Stimulated activated CD4-positive, alpha-beta T cell treated with anti-CD3 and anti-CD28 coated beads, Interleukin-2, amount 100 ng/mL, for 24 hours (primary cell): Measurements from ENCODE around the gene LRRC4C.
"Not testable (repeated sequence)": the region's sequence is repeated elsewhere in the genome, so short reads cannot be mapped to it uniquely, and the experiment has no call there.

Experiments
- DNase-seq, 2 donors: peaks; one replicate each; pipeline ENCODE4 v3.0.0-alpha.2; 2020

The LRRC4C gene

DNA sequence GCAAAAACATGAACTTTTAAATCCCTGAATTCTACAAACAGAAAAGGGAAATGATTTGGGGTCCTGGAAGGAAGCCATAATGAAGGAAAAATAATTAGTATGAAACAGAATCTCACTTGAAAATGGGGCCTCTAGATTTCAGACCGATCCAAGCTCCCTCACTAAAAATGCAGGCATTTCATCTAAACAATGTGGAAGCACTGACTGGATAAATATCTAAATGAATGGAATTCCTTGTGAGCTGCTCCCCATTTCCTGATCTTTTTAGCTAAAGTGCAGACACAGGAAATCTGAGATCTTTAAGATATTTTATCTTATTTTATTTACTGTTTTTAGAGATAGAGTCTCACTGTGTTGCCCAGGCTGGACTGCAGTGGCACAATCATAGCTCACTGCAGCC lies 1255.8 kb downstream of the LRRC4C start:
- no peak for DNase-seq

DNA sequence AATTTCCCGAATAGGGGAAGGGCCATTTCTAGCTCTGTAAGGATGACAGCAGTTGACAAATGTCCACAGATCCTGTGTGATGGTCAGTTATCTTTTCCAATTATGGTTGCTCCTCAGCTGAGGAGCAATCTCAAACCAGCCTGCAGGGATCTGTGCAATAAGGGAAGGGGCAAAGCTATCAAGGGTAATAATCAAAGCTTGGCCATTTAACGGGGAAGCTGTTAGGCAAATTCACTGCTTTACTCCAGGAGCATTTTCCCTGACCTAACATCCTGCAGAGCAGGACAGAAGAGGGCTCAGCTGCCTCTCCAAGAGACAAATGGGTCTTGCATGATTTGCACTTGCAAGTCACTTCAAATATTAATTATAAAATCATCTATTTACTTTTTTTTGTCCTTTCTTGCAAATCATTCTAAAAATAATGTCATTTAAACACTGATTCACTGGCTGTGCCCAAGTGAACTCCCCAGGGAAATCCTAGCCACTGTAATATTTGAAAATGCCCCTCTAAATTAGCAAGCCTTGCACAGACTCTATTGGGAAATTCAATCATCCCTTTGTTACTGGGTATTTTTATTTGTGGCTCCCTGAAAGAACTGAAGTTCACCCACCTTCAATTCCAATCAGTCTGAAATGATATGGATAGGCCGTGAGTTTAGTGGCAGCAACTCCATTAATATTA lies 1256.7 kb downstream of the LRRC4C start:
- no peak for DNase-seq

DNA sequence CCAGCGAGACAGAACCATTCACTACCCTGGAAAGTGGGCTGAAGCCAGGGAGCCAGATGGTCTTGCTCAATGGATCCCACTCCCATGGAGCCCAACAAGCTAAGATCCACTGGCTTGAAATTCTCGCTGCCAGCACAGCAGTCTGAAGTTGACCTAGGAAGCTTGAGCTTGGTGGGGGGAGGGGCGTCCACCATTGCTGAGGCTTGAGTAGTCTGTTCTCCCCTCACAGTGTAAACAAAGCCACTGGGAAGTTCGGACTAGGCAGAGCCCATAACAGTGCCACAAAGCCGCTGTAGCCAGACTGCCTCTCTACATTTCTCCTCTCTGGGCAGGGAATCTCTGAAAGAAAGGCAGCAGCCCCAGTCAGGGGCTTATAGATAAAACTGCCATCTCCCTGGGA lies 1266.9 kb downstream of the LRRC4C start:
- not testable (repeated sequence) for DNase-seq

DNA sequence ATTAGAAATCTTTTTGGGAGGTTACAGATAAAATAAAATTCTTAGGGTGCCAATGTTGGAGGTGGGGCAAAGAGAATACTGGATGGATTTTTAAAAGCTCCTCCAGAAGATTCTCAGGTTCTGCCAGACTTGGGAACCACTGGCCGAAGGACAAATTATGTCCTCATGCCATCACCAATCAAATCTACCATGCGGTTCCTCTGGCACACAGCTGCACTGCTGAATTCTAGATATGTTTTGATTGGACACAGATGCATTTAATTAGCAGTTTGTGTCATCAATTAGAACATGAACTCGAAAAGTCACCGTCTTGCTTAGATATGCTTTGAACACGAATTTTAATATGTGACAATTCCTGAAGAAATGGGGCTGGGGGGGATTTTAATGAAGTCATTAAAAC lies 1269.2 kb downstream of the LRRC4C start:
- DNase-seq: no peak

DNA sequence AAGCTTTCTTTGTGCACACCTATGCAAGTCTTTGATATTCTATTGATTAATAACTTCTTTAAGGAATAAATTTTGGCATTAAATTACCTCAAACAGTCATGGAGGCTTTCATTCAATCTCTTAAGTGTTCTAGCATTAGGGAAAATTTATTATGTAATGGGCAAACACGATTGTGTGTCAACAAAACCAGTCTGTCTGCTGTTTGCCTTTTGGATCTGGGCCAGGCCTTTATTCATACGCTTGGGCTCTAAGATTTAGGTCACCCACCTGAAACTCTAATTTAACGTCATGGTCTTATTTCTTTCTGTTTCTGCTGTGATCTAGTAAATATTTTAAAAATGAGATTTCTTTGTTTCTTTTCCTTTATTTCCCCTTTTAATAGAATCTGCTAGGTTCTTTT lies 1270.6 kb downstream of the LRRC4C start:
- no peak for DNase-seq

DNA sequence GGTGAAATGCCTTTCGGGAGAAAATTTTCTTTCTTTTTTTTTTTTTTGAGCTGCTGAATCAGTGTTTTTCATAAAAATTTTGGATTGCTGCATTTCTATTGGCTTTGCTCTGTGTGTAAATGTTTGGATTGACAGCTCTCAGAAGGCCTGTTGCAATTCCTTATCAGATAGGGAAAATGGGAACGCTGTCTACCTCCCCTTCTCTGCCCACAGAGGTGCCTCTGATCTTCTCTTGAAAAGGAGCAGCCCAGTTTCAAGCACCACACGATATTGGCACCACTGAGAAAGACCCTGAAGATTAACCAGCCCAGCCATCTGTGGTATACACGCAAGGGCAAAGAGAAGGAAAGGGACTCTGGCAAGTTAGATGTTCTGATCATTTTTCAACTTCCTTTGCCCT lies 1272.2 kb downstream of the LRRC4C start:
- DNase-seq: no peak

DNA sequence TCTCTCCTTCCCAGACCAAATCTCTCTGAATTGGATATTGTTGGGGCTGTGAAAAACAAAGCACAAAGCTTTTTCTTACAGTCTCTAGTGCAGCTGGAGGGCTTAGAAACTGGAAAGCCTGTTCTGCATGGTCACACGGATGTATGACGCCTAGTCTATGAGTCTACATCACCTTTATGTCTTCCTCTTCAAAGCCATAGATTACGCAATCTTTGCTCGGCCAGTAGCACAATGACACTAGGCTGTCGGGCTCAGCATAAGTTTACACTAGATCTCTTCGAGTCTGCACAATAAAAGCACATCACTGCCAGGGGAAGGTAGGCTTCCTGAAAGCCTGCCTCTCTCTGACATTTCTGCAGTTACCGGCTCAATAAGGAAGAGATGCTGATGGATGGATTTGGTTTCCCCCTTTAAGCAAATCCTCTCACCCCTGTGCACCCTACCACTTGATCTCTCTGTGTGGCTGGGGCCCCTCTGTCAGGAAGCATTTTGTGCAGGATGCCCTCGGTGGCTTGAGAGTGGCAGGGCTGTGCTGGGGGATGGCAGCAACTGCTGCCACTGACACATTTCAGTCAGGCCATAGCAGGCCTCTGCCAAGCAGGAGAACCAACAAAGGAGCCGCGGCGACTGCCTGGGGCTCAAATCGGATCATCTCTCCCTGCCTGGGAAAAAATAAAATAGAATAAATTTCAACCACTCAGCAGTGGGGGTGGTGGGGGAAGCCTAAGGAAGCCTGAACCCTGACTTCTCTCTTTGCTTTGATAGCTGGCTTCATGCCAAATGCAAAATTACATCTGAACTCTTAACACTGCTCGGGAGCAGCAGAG lies 1272.8 kb downstream of the LRRC4C start:
- no peak for DNase-seq

DNA sequence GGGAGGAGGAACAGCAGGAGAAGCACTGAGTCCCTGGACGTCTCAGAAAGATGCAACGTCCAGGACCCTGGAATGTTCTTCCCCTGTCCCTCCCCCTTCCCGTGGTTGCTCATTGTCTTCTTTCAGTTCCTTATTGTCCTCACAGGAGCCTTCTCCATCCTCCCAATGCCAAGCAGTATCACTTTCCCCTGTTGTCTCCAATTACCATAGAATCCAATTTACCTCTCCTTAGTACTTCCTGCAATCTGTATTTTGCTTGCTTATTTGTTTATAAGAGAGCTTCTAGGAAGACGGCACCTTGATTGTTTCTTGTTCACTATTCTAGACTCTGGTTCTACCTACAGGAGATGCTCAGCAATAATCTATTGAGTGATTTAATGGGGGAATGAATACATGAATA lies 1273.7 kb downstream of the LRRC4C start:
- no peak for DNase-seq

DNA sequence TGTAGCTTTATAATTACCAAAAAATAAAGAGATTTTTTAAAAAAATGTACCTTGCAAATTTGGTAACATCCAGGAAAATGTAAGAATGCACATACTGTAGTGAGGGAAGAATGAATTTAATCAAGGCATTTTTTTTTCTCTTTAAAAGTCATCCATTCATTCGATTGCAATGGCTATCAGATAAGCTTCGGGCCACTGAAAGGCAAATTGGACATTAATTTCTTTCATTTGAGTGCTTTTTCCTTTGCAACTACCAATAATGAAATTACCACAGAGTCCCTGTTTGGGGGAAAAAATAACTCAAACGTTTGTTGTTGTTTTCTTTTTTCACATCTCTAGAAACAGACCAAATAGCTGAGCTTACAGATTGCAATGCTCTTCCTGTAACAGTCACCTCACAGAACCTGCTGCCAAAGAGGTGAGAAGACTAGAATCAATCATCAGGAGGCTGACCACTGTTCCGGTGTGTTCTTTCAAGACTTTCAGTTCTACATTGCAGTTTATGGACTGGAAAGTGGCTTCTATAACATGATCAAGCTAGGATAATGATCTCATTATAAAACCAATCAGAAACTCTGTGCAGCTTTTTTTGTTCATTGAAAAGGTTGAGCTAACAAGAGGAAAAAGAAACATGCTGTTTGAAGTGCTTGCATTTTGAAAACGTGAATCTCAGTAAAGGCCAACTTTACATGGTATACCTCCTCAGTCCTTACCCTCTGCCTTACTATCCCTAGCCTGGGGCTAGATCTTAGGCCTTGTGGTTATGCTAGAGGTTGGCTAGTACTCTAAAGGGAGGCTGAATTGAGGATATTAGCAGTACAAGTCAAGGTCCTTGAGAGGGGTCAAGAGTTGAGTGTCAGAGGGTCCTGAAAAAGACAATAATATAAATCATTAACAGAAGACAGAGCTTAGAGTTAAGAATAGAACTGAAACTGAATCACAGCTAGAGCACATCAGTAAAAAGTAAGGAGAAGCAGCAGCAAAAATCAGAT lies 1276.1 kb downstream of the LRRC4C start:
- DNase-seq: no peak

DNA sequence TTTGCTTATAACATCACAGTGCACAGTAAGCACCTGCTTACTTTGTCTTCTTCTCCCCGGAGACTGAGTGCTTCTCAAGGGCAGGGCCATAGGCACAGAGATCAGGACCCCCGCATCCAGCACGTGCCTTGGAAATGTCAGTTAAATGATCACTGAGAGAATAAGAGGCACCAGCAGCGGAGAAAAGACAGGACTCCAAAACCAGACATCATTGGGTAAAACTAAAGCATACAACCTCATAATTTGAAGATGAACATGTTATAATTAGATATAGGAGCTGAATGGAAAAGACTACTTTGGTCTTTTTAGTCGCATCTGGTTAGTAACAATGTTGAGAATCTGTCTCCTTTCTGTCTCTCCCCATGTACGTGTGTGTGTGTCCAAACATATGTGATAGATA lies 1279.9 kb downstream of the LRRC4C start:
- DNase-seq: no peak

DNA sequence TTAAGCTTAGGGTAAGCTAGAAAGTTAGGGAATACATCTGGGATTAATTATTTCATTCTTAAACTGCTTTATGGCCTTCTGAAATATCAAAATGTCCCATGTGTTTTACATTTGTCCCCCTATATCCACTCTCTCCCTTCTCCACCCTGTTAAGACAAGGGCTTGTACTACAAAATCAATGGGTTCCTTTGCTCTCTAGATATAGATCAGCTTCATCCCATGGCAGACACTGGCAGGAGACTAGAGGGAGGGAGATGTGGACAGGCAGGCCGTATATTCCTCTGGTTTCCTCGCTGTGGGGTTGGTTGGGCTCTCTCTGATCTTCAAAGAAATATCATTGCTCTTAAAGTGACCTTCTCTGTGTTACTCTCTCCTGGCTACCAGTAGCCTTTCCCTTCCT lies 1281.0 kb downstream of the LRRC4C start:
- no peak for DNase-seq

DNA sequence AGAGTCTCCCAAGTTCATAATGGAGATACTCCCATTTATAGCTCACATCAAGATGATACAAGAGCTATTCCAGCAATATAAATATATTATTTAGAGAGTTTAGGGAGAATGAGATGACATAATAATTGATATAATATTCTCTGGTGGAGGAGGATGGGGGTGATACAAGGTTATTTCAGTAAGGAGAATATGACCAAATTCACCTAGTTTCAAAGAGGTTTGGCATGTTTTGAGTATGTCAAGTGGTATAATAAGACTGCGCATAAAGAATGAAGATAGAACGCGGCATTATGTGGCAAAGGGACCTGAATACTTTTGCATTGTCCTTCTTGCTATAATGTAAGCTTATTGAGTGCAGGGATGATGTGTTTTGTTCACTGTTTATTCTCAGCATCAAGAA lies 1283.5 kb downstream of the LRRC4C start:
- no peak for DNase-seq

DNA sequence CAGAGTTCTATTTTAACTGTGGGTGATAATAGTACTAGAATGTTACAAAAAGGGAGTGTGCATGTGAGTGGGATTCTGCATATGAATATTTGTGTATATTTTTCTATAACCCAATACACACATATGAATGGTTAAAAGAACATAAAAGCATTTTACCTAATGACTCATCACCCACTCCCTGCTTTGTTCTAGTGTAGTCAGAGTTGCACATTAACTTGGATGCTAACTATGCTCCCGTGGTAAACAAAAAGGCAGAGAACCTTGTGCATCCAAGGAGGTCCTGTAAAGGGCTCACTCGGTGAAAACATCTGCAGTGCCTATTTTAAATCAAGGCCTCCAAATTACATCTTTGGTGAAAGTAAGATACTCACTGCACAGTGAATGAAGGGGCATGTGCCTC lies 1289.4 kb downstream of the LRRC4C start:
- no peak for DNase-seq

DNA sequence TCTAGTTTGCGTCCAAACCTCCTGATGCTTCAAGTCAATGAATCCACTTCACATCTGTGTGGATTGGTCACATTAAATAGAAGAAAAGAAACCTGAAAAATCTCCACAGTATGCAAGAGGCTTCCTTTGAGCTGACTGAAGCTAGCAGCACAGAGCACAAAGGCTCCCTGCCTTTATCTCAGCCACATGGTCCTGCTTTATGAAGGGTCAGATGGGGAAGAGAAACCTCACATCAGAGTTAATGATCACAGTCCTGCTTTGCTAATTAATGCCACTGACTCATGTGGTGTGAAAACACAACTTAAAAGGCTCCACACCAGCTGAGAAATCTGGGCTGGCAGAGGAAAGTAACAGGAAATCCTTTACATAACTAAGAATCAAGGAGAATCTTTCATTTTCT lies 1291.0 kb downstream of the LRRC4C start:
- no peak for DNase-seq

DNA sequence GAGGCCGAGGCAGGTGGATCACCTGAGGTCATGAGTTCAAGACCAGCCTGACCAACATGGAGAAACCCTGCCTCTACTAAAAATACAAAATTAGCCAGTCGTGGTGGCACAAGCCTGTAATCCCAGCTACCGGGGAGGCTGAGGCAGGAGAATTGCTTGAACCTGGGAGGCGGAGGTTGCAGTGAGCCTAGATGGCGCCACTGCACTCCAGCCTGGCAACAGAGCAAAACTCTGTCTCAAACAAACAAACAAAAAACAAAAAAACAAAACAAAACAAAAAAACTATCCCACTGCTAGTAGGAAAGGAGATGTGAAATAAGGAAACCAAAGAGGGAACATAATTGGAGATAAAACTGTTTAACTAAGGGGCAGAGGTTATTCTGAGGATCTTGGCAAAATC lies 1291.6 kb downstream of the LRRC4C start:
- not testable (repeated sequence) for DNase-seq

DNA sequence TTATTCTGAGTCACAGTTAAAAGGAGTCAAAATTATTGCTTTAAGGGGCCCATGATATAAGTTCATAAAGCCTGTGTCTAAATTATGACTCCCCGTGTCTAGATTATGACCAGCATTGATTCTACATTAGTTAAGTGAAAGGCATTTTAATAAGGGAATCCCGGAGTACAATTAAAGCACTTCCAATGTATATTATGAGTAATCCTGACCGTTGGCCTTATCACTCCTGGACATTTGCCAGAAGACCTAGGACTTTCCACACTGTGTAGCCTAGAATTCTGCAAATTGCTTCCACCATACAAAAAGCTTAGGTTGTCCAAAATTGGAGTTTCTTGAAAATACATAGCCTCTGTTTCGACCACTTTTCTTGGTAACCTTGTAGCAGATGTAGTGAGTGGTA lies 1292.6 kb downstream of the LRRC4C start:
- no peak for DNase-seq

DNA sequence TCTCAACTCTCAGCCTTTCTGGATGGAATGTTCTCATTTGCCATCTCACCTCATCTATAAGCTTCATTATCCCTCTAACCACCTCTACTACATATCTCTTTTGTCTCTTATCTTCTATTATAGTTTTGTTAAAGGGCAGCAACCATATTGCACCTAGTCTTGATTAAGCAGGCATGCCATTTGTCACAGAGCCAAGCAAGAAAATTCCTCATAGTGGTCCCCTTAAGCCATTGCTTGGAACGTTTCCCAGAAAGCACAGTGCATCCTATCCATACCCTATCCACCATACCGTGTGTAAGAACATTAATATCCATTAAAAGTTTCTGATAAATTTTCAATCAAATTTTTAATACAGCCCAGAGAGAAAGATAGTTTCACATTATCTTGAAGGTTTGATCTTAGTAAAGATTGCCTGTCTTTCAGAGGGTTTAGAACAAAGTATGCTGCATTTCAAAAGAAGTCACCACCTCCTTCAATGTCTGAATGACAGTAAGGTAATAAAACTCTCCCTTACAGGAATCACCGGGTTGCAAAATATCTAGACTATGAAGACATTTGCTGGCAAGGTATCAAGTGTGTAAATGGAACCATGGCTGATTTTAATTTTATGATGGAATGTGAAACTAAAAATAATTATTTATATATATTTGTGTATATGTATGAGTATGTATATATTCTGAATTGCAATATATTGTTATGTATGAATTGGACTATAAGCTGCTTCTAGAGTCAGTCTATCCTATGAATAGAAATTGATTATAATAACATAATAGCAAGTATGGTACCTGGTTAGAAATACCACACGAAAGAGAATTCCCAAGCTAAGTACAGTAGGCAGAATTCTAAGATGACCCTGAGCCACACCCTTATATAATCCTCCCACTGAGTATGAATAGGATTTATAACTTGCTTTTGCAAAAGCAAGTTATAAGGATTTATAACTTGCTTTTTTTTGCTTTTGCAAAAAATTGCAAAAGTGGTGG lies 1296.3 kb downstream of the LRRC4C start:
- DNase-seq: no peak

DNA sequence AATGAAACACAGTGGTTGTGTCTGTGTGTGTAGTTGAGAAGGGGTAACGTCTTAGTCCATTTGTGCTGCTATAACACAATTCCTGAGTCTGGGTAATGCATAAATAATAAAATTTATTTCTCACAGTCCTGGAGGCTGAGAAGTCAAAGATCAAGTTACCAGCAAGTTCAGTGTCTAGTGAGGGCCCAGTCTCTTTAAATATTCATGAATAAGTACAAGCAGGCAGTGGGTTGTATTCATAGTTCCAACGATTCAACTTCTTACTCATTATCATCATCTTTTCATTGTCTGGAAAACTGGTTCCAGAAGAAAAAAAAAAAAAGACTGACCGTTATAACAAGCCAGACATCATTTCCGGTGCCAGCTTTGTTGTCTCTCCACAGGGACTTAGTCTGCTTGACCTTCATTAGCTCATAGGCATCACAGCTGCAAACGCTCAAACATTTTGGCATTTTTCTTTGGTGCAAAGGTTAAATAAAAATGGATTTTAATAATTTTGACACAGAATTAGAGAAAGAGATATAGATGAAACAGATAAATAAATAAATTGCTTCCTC lies 1297.5 kb downstream of the LRRC4C start:
- no peak for DNase-seq

DNA sequence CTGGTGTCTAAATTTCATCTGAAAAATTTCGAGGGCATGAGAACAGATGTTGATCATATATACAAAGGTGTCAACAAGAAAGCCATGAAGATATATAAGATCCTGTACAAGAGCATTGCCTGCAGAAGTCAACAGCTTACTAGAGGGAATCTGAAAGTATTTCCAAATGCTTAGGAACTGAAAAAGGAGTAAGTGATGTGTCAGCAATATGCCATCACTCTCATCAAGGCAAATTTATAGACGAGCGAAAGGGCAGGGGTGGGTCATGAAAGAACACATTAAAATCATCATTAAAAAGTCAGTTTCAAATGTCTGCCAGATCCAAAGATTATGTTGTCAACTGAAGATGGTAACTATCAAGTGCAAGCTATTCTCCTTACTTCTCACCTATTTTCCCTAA lies 1299.0 kb downstream of the LRRC4C start:
- DNase-seq: no peak

DNA sequence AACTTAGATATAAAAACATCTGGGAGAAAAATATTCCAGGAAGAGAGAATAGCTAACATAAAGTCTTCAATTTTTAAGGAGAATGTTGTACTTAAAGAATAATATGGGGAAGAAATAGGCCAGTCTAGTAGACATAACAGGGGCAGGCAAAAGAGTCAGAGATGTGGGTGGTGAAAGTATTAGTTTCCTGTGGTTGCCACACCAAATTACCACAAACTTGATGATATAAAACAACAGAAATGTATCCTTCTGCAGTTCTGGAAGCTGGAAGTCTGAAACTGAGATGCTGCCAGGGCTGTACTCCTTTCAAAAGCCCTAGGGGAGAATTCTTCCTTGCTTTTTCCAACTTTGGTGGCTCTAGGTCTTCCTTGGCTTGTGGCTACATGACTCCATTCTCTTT lies 1309.7 kb downstream of the LRRC4C start:
- no peak for DNase-seq

DNA sequence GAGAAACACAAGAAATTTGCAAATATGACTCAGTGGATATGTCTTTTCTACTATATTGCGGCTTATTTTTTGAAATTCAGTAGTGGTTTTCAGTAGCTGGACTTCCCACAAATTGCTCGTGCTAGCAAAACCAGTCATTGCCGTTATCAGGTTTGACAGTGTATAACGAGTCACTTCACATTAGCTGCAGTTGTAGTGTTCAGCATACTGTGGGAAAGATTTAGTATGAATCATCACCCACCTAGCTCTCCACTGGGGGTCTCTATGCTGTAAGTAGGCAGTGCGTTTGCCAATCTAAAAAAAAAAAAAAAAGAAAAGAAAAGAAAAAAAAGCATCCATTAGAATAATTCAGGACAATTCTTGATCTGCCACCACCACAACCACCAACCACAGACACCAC lies 1318.9 kb downstream of the LRRC4C start:
- no peak for DNase-seq

DNA sequence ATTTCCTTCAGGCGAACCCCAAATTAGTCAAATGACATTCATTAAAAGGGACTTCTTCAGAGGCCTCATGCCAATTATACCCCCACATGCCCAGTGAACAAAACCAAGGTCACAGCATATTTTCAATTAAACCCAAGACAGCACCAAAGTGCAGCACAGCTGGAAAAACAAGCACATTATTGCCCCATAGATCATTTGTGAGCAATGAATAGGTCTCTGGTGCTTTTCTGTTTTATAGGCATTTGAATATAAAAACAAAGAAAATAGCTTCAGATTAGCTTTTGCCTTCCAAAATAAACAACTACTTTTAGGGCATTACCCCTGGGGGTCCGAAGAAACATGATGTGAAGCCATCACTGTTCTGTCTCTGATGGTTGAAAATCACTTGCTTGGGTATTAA lies 1319.9 kb downstream of the LRRC4C start:
- DNase-seq: no peak
